K562 (cell line): ENCODE results near the gene TMEM255A. TPM values are rescaled to one million over a fixed set of nuclear protein-coding genes. Genes with fewer than 3 reads are reported as not detected.
A peak's percentile ranks its signal among the peaks of the same experiment; 100 is the strongest.

ENCODE experiments used
- ATAC-seq: fragments of 200-7000 bp; cut with Tn5 transposase; 3 replicates; pipeline ENCODE4 v1.9.1; 2020; ENCODE audit warnings: moderate library complexity
- BruUV-seq: library from RNA; stranded (reverse); fragments of 400-500 nt; replicated peaks from 2 replicates; lab custom pipeline; 2021; lab: Mats Ljungman, UMichigan
- CTCF ChIA-PET: fragments of 300-600 bp; formaldehyde crosslinking; extraction: SDS; loops from one replicate; lab custom pipeline; 2021; ENCODE audit warnings: low intra/inter-chr PET ratio; lab: Yijun Ruan, JAX
- POLR2A ChIA-PET: fragments of 300-600, 350-650 bp; sonication (Branson Sonifier 250); formaldehyde crosslinking; extraction: SDS; loops from one replicate; lab custom pipeline; 2021; ENCODE audit warnings: antibody characterized with exemption, inconsistent platforms; lab: Yijun Ruan, JAX
- DNase-seq, 4 experiments: peaks; one replicate each; pipeline versions ENCODE4 v3.0.0 to v3.0.0-alpha.2; 2011 to 2018; ENCODE audit warnings: low spot score in 3 of 4, mixed read lengths in 3 of 4; ENCODE audit errors: extremely low read depth in 1 of 4
- FAIRE-seq: peaks from 2 replicates; lab custom pipeline; 2011; peaks lifted over from hg19 to GRCh38; lab: Jason Lieb, UNC
- H2AFZ ChIP-seq: 2 replicates; pipeline ENCODE4 v1.6.0; 2011; ENCODE audit warnings: low read depth, low read length, control low read depth, inconsistent platforms
- H3K27ac ChIP-seq: fragments of 200-600 bp; 3 replicates; pipeline ENCODE4 v1.8.0; 2011; ENCODE audit warnings: low read depth, mild to moderate bottlenecking, control low read depth, inconsistent platforms, low read length, moderate library complexity, mixed read lengths; ENCODE audit errors: extremely low read depth
- H3K27me3 ChIP-seq, 2 experiments: fragments of 300-600 bp in 1 of 2; 2 replicates in 1 of 2; 3 replicates in 1 of 2; pipeline versions ENCODE4 v1.6.0 to v1.8.0; 2011; ENCODE audit warnings: inconsistent platforms in 2 of 2, low read length in 2 of 2, mild to moderate bottlenecking in 1 of 2, mixed read lengths in 1 of 2, moderate library complexity in 1 of 2; ENCODE audit not compliant: control insufficient read depth in 2 of 2, insufficient read depth in 2 of 2
- H3K36me3 ChIP-seq: fragments of 300-600 bp; 3 replicates; pipeline ENCODE4 v1.8.0; 2011; ENCODE audit warnings: mild to moderate bottlenecking, low read length, inconsistent platforms; ENCODE audit not compliant: control insufficient read depth, insufficient read depth
- H3K4me1 ChIP-seq, 2 experiments: fragments of 200-600 bp in 1 of 2; replicated peaks in 1 of 2; 2 replicates in 1 of 2; 3 replicates in 1 of 2; pipeline versions ENCODE4 v1.5.1 to v1.8.0; 2011; ENCODE audit warnings: inconsistent platforms in 2 of 2, low read length in 2 of 2, mild to moderate bottlenecking in 1 of 2, mixed read lengths in 1 of 2, moderate library complexity in 1 of 2; ENCODE audit not compliant: control insufficient read depth in 2 of 2, insufficient read depth in 2 of 2
- H3K4me2 ChIP-seq: 2 replicates; pipeline ENCODE4 v1.6.1; 2011; ENCODE audit warnings: low read length, control low read depth, inconsistent platforms, mixed read lengths; ENCODE audit not compliant: insufficient read depth
- H3K4me3 ChIP-seq: fragments of 200-600 bp; sonication (generic), shearing (Covaris generic); 2 replicates; pipeline ENCODE4 v1.5.1; 2016; ENCODE audit warnings: control low read depth, inconsistent platforms
- H3K79me2 ChIP-seq: fragments of 200-600 bp; 3 replicates; pipeline ENCODE4 v1.8.0; 2011; ENCODE audit warnings: low read length, inconsistent platforms; ENCODE audit not compliant: control insufficient read depth, insufficient read depth
- H3K9ac ChIP-seq, 2 experiments: 2 replicates each; pipeline versions ENCODE4 v1.6.0 to v1.6.1; 2011; ENCODE audit warnings: low read depth in 2 of 2, low read length in 2 of 2, control low read depth in 1 of 2, inconsistent platforms in 1 of 2, mild to moderate bottlenecking in 1 of 2, mixed read lengths in 1 of 2; ENCODE audit not compliant: insufficient read depth in 1 of 2
- H3K9me1 ChIP-seq: one replicate; pipeline ENCODE4 v1.6.0; 2011; ENCODE audit warnings: inconsistent platforms, mild to moderate bottlenecking, low read length, moderate library complexity; ENCODE audit not compliant: control insufficient read depth, insufficient read depth
- H3K9me3 ChIP-seq: replicated peaks from 2 replicates; pipeline ENCODE4 v1.5.1; 2011; ENCODE audit warnings: low read depth, low read length, inconsistent platforms; ENCODE audit not compliant: control insufficient read depth, insufficient read depth
- H4K20me1 ChIP-seq: replicated peaks from 2 replicates; pipeline ENCODE4 v1.6.1; 2011; ENCODE audit warnings: low read length, inconsistent platforms, mixed read lengths; ENCODE audit not compliant: control insufficient read depth, insufficient read depth
- HDAC8 ChIP-seq: fragments of 450-650 bp; IDR thresholded peaks from 2 replicates; pipeline ENCODE4 v1.6.1; 2016; ENCODE audit warnings: mild to moderate bottlenecking, missing genetic modification characterization, moderate library complexity, missing compliant biosample characterization
- TGIF2 ChIP-seq: sonication (generic); formaldehyde crosslinking; IDR thresholded peaks from 2 replicates; pipeline ENCODE4 v1.8.1; 2022; ENCODE audit warnings: mild to moderate bottlenecking, missing genetic modification reagents, moderate library complexity
- ZNF551 ChIP-seq: fragments of 250-450 bp; sonication (Bioruptor Pico); IDR thresholded peaks from 2 replicates; pipeline ENCODE4 v1.5.0; 2021; ENCODE audit warnings: mild to moderate bottlenecking, moderate library complexity
- WGBS: fragments of 100-300 bp; shearing (Covaris generic); methylation state at CpG from one replicate; pipeline ENCODE4 v1.1.6; 2016; ENCODE audit warnings: low coverage, mixed read lengths; ENCODE audit not compliant: insufficient coverage; ENCODE audit errors: missing lambda C conversion rate; 5-methylcytosine and 5-hydroxymethylcytosine counted together
- in situ Hi-C: fragments of 300-500 bp; cut with MboI; formaldehyde crosslinking; loops from 4 replicates; pipeline ENCODE4 v1.15.0; 2018; ENCODE audit warnings: inconsistent platforms, mixed read lengths
- intact Hi-C: fragments of 100-400 bp; cut with micrococcal nuclease; formaldehyde crosslinking; loops from 2 replicates; pipeline ENCODE4 v1.14.2; 2022
- polyA plus RNA-seq, 8 experiments: library from polyadenylated mRNA; depleted of rRNA in 4 of 8; stranded (reverse) in 5 of 8; unstranded in 3 of 8; fragments of >200 nt; fragmentation: Nextera tagmentation in 2 of 8; fragmentation: Illumina TruSeq in 1 of 8; extraction: Ambion mirVana in 2 of 8; extraction: Trizol in 1 of 8; gene quantifications; 2 replicates each; pipeline versions ENCODE4 v1.2.1 to v1.2.3, GENCODE V29; 2011 to 2014; ENCODE audit warnings: inconsistent platforms in 1 of 8, missing spikeins in 1 of 8
- total RNA-seq, 7 experiments: library from RNA; depleted of rRNA in 6 of 7; stranded (reverse); fragments of >200 nt in 6 of 7; fragmentation: Illumina TruSeq in 2 of 7; extraction: Trizol in 2 of 7; gene quantifications; 2 replicates each; pipeline versions ENCODE4 v1.2.1 to v1.2.3, GENCODE V29; 2011 to 2021; ENCODE audit warnings: low replicate concordance in 1 of 7
- TF ChIP-seq, protein P1 (sequence below), 2 experiments: fragments of 450-650 bp in 1 of 2; sonication (generic) in 1 of 2; formaldehyde crosslinking in 1 of 2; IDR thresholded peaks in 1 of 2; conservative IDR thresholded peaks in 1 of 2; 2 replicates each; pipeline versions ENCODE4 v1.6.1 to v1.8.1; 2016 to 2023; ENCODE audit warnings: mild to moderate bottlenecking in 2 of 2, moderate library complexity in 2 of 2, inconsistent platforms in 1 of 2, missing genetic modification reagents in 1 of 2
- TF ChIP-seq, protein P2 (sequence below): fragments of 450-650 bp; IDR thresholded peaks from 2 replicates; pipeline ENCODE4 v1.6.1; 2016; ENCODE audit warnings: borderline replicate concordance
- TF ChIP-seq, protein P3 (sequence below): fragments of 450-650 bp; IDR thresholded peaks from 2 replicates; pipeline ENCODE4 v1.6.1; 2016; ENCODE audit warnings: mild to moderate bottlenecking, moderate library complexity

The TMEM255A gene
- total and polyA plus RNA-seq, 9 of the 15 experiments (the other 6 are each of a cell fraction or from before 2014, with no cell fraction given), result 0.01 TPM; not detected in 8

DNA sequence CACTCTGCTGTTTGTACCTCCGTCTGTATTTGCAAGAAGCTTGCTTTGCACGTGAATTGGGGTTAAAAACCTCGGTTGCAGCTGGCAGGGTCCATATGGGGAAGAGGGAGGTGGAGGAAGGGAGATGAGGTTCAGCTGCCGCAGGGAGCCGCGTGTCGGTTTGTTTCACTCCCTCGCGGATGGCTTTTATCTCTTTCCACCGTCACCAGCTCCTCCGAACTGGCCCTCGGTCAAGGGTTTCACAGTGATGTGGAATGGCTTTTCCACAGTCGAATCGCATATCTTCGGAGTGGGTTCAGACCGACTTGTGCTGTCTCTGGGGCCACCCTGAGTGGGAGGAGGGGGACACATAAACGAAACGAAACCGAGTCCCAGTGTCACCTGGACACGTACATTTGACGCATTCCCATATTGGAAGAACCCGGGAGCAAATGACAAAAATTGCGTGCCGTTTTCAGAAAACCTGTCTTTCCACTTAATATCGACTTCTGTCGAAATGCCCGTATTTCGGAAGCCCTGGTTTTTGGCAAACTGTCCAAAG lies 59.7 kb downstream of the TMEM255A start:
- peaks cover 5 to 6% of the 10 kb centered on the region in 2 experiments; a peak in 2 of 5 replicates for H3K4me1 ChIP-seq
- peaks cover 42% of the 10 kb centered on the region for H3K79me2 ChIP-seq
- ATAC-seq (peak; percentile 66), FAIRE-seq (peak; percentile 89), DNase-seq (peak; percentile 19 to 75 (median 42))
- ChIA-PET POLR2A (interaction anchor here (0.6 to 1.7 kb wide), 3 partner anchors 9 to 271 kb away, joined by 3 to 15 read pairs (median 3); no protein-coding TSS in a partner anchor), CTCF (no interaction called here)
- peak overlapping the region; percentile 74 for H2AFZ ChIP-seq
- peak overlapping the region; percentile 87 to 97 for H3K9ac ChIP-seq
- H3K9me3 ChIP-seq, result no peaks in the 10 kb centered on the region
- 1% methylated on average over 18 of the region's 28 CpGs for WGBS
- no peaks in the 10 kb centered on the region; the same call in 1 of the 2 replicates for H4K20me1 ChIP-seq
- TSS peak; percentile 65 for BruUV-seq
- peak overlapping the region; percentile 85 for H3K4me2 ChIP-seq
- H3K4me3 ChIP-seq, result peak overlapping the region; percentile 77
- peak overlapping the region; percentile 91 for H3K27ac ChIP-seq
- intact Hi-C loops (loop anchor here (5.0 kb wide), 1 partner anchor 51 kb away; no protein-coding TSS in a partner anchor), in situ Hi-C loops (no loop called here)
- H3K36me3 ChIP-seq, result peaks cover 41% of the 10 kb centered on the region
- H3K9me1 ChIP-seq, result no peaks in the 10 kb centered on the region
- no peaks in the 10 kb centered on the region for H3K27me3 ChIP-seq
- TF ChIP-seq, protein P1, sequence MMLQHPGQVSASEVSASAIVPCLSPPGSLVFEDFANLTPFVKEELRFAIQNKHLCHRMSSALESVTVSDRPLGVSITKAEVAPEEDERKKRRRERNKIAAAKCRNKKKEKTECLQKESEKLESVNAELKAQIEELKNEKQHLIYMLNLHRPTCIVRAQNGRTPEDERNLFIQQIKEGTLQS (IDR thresholded peaks at IDR 0.05), result no peak
- TF ChIP-seq, protein P1 (CRISPR knock-in tag; conservative IDR thresholded peaks at IDR 0.05), result no peak
- TF ChIP-seq ZNF551 (CRISPR knock-in tag), result no peak
- TF ChIP-seq TGIF2 (CRISPR knock-in tag), result no peak
- TF ChIP-seq HDAC8 (tag), result no peak
- TF ChIP-seq, protein P2, sequence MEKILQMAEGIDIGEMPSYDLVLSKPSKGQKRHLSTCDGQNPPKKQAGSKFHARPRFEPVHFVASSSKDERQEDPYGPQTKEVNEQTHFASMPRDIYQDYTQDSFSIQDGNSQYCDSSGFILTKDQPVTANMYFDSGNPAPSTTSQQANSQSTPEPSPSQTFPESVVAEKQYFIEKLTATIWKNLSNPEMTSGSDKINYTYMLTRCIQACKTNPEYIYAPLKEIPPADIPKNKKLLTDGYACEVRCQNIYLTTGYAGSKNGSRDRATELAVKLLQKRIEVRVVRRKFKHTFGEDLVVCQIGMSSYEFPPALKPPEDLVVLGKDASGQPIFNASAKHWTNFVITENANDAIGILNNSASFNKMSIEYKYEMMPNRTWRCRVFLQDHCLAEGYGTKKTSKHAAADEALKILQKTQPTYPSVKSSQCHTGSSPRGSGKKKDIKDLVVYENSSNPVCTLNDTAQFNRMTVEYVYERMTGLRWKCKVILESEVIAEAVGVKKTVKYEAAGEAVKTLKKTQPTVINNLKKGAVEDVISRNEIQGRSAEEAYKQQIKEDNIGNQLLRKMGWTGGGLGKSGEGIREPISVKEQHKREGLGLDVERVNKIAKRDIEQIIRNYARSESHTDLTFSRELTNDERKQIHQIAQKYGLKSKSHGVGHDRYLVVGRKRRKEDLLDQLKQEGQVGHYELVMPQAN, result no peak
- TF ChIP-seq, protein P3, sequence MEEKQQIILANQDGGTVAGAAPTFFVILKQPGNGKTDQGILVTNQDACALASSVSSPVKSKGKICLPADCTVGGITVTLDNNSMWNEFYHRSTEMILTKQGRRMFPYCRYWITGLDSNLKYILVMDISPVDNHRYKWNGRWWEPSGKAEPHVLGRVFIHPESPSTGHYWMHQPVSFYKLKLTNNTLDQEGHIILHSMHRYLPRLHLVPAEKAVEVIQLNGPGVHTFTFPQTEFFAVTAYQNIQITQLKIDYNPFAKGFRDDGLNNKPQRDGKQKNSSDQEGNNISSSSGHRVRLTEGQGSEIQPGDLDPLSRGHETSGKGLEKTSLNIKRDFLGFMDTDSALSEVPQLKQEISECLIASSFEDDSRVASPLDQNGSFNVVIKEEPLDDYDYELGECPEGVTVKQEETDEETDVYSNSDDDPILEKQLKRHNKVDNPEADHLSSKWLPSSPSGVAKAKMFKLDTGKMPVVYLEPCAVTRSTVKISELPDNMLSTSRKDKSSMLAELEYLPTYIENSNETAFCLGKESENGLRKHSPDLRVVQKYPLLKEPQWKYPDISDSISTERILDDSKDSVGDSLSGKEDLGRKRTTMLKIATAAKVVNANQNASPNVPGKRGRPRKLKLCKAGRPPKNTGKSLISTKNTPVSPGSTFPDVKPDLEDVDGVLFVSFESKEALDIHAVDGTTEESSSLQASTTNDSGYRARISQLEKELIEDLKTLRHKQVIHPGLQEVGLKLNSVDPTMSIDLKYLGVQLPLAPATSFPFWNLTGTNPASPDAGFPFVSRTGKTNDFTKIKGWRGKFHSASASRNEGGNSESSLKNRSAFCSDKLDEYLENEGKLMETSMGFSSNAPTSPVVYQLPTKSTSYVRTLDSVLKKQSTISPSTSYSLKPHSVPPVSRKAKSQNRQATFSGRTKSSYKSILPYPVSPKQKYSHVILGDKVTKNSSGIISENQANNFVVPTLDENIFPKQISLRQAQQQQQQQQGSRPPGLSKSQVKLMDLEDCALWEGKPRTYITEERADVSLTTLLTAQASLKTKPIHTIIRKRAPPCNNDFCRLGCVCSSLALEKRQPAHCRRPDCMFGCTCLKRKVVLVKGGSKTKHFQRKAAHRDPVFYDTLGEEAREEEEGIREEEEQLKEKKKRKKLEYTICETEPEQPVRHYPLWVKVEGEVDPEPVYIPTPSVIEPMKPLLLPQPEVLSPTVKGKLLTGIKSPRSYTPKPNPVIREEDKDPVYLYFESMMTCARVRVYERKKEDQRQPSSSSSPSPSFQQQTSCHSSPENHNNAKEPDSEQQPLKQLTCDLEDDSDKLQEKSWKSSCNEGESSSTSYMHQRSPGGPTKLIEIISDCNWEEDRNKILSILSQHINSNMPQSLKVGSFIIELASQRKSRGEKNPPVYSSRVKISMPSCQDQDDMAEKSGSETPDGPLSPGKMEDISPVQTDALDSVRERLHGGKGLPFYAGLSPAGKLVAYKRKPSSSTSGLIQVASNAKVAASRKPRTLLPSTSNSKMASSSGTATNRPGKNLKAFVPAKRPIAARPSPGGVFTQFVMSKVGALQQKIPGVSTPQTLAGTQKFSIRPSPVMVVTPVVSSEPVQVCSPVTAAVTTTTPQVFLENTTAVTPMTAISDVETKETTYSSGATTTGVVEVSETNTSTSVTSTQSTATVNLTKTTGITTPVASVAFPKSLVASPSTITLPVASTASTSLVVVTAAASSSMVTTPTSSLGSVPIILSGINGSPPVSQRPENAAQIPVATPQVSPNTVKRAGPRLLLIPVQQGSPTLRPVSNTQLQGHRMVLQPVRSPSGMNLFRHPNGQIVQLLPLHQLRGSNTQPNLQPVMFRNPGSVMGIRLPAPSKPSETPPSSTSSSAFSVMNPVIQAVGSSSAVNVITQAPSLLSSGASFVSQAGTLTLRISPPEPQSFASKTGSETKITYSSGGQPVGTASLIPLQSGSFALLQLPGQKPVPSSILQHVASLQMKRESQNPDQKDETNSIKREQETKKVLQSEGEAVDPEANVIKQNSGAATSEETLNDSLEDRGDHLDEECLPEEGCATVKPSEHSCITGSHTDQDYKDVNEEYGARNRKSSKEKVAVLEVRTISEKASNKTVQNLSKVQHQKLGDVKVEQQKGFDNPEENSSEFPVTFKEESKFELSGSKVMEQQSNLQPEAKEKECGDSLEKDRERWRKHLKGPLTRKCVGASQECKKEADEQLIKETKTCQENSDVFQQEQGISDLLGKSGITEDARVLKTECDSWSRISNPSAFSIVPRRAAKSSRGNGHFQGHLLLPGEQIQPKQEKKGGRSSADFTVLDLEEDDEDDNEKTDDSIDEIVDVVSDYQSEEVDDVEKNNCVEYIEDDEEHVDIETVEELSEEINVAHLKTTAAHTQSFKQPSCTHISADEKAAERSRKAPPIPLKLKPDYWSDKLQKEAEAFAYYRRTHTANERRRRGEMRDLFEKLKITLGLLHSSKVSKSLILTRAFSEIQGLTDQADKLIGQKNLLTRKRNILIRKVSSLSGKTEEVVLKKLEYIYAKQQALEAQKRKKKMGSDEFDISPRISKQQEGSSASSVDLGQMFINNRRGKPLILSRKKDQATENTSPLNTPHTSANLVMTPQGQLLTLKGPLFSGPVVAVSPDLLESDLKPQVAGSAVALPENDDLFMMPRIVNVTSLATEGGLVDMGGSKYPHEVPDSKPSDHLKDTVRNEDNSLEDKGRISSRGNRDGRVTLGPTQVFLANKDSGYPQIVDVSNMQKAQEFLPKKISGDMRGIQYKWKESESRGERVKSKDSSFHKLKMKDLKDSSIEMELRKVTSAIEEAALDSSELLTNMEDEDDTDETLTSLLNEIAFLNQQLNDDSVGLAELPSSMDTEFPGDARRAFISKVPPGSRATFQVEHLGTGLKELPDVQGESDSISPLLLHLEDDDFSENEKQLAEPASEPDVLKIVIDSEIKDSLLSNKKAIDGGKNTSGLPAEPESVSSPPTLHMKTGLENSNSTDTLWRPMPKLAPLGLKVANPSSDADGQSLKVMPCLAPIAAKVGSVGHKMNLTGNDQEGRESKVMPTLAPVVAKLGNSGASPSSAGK, result peak; percentile 56
